ENCODE data around the gene DIP2C.

Gene DIP2C

GRCh38 chr10:416091-416515, 273.4 kb downstream of the DIP2C start:
- no peak for DNase-seq (ENCODE audit: low spot score)

- DNase-seq (ENCODE audit: low spot score), result no peak
Observed at GRCh38 chr10:413662-414071, 275.8 kb downstream of the DIP2C start.

- no peak for DNase-seq (ENCODE audit: low spot score)
Observed at GRCh38 chr10:412109-412508, 277.4 kb downstream of the DIP2C start.

- DNase-seq (ENCODE audit: low spot score), result no peak
Observed at GRCh38 chr10:411603-412002, 277.9 kb downstream of the DIP2C start.

- DNase-seq (ENCODE audit: low spot score), result no peak
Observed at GRCh38 chr10:409408-410040, 279.9 kb downstream of the DIP2C start.

- DNase-seq (ENCODE audit: low spot score), result peak; percentile 42
Observed at GRCh38 chr10:408236-408635, 281.2 kb downstream of the DIP2C start.

- DNase-seq (ENCODE audit: low spot score), result no peak
Observed at GRCh38 chr10:406976-407375, 282.5 kb downstream of the DIP2C start.

- no peak for DNase-seq (ENCODE audit: low spot score)
Observed at GRCh38 chr10:405648-406047, 283.8 kb downstream of the DIP2C start.

GRCh38 chr10:404991-405390, 284.5 kb downstream of the DIP2C start:
- DNase-seq (ENCODE audit: low spot score), result no peak

GRCh38 chr10:404346-404745, 285.1 kb downstream of the DIP2C start:
- peak; percentile 51 for DNase-seq (ENCODE audit: low spot score)

- DNase-seq (ENCODE audit: low spot score), result no peak
Observed at GRCh38 chr10:398954-399353, 290.5 kb downstream of the DIP2C start.

GRCh38 chr10:397321-398068, 292.0 kb downstream of the DIP2C start:
- no peak for DNase-seq (ENCODE audit: low spot score)

GRCh38 chr10:396535-397220, 292.8 kb downstream of the DIP2C start:
- no peak for DNase-seq (ENCODE audit: low spot score)

- no peak for DNase-seq (ENCODE audit: low spot score)
Observed at GRCh38 chr10:396107-396506, 293.4 kb downstream of the DIP2C start.

GRCh38 chr10:395665-396064, 293.8 kb downstream of the DIP2C start:
- DNase-seq (ENCODE audit: low spot score), result no peak

- peak; percentile 34 for DNase-seq (ENCODE audit: low spot score)
Observed at GRCh38 chr10:394439-395101, 294.9 kb downstream of the DIP2C start.

- DNase-seq (ENCODE audit: low spot score), result no peak
Observed at GRCh38 chr10:393787-394438, 295.6 kb downstream of the DIP2C start.

GRCh38 chr10:393106-393745, 296.2 kb downstream of the DIP2C start:
- DNase-seq (ENCODE audit: low spot score), result no peak

GRCh38 chr10:392705-393037, 296.8 kb downstream of the DIP2C start:
- DNase-seq (ENCODE audit: low spot score), result no peak

- no peak for DNase-seq (ENCODE audit: low spot score)
Observed at GRCh38 chr10:391847-392704, 297.4 kb downstream of the DIP2C start.

- DNase-seq (ENCODE audit: low spot score), result no peak
Observed at GRCh38 chr10:391305-391704, 298.2 kb downstream of the DIP2C start.

Measured in AG20443 (cell line).